NCI-H146 treated with DMSO at 0.1 percent for 48 hours (cell line): ENCODE measurements around the gene SCYGR1.
A peak's percentile ranks its signal among the peaks of the same experiment; 100 is the strongest.
"Not testable (repeated sequence)": the region's sequence is repeated elsewhere in the genome, so short reads cannot be mapped to it uniquely, and the experiment has no call there.

Source experiments
- DNase-seq: peaks from one replicate; lab custom pipeline; 2025; ENCODE audit not compliant: unreplicated experiment; lab: John Stamatoyannopoulos, UW

The SCYGR1 gene, protein sequence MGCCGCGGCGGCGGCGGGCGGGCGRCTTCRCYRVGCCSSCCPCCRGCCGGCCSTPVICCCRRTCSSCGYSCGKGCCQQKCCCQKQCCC

GRCh38 chr2:227387583-227387982 lies at the start of gene SCYGR1:
SCYGR1 (minus strand) TSS chr2:227387949; CDS start chr2:227387949, 0 bp downstream.
- not testable (repeated sequence) for DNase-seq

DNA sequence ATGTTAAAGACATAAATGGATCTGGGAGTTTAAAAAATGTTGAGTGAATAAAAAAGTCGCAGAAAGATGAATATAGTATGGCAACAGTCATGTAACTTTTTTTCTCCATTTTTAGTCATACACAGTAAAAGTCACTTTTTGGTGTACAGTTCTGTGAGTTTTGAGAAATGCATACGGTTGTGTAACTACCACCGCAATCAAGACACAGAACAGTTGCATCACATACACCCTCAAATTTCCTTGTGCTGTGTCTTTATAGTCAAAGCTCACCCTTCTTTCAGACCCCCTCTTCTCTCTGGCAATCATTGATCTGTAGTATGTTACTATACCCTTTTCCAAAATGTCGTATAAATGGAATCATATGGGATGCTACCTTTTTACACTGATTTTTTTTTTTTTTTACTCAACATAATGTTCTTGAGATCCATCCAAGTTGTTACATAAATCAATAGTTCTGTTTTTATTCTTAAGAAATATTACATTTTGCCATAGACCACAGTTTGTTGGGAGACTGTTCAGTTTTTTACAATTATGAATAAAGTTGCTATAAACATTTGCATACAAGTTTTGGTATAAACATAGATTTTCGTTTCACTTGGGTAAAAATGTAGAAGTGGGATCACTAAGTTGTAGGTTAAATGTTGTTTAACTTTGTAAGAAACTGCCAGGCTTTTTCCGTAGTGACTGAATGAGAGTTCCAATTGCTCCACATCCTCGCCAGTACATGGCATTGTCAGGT lies 48.9 kb upstream of the SCYGR1 start:
- no peak for DNase-seq

DNA sequence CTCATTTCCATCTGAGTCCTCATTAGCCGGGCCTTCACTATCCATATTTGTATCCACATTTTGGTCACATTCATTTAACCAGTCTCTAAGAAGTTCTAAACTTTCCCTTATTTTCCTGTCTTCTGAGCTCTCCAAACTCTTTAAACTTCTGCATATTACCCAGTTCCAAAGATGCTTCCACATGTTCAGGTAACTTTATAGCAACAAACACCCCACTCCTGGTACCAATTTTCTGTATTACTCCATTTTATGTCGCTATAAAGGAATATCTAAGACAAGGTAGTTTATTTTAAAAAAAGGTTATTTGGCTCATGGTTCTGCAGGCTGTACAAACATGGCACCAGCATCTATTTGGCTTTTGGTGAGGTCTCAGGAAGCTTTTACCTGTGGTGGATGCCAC lies 45.4 kb upstream of the SCYGR1 start:
- DNase-seq: no peak

GRCh38 chr2:227430639-227431038 lies 42.9 kb upstream of the SCYGR1 start:
- no peak for DNase-seq

GRCh38 chr2:227428731-227429285 lies 41.1 kb upstream of the SCYGR1 start:
- no peak for DNase-seq

- no peak for DNase-seq
Observed at GRCh38 chr2:227423656-227424499, 36.1 kb upstream of the SCYGR1 start.

- DNase-seq: no peak
Observed at GRCh38 chr2:227420087-227421052, 32.6 kb upstream of the SCYGR1 start.

DNA sequence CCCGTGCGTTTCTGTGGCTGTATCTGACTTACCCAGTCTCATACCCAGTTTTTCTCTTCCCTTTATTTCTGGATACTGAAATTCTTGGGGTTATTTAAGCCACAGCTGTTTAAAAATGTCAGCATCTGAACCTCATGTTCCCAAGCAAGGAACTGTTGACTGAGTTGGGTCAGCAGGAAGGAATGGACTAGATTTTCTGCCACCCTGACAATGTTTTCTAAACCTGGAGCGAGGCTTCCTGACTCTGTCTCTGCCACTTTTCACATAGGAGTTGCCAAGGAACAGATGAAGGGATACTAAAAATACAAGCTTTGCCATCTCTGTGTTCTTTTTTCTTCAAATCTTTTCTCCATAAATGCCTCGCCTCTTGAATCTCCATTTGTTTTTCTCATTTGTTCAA lies 29.0 kb upstream of the SCYGR1 start:
- DNase-seq: no peak

GRCh38 chr2:227415538-227416424 lies 28.0 kb upstream of the SCYGR1 start:
- DNase-seq: no peak

GRCh38 chr2:227414846-227415245 lies 27.1 kb upstream of the SCYGR1 start:
- no peak for DNase-seq

GRCh38 chr2:227413371-227413770 lies 25.6 kb upstream of the SCYGR1 start:
- no peak for DNase-seq

DNA sequence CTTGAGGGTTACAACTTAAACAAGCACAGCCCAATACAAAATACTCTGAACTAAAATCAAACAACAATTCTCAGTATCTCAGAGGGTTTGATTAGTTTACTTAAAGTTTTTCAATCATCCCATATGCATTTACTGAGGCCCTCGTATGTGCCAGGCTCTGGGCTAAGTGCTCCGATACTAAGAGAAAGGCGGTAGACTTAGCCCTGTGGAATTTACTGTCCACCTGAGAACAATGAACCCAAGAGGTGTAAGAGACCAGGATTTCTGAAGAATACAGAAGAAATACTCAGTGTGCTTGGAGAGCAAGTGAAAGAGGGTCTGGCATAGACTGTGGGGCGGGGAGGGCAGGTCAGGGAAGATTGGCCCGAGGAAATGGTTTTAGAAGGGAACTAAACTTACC lies 25.1 kb upstream of the SCYGR1 start:
- no peak for DNase-seq

GRCh38 chr2:227411990-227412350 lies 24.2 kb upstream of the SCYGR1 start:
- no peak for DNase-seq

DNA sequence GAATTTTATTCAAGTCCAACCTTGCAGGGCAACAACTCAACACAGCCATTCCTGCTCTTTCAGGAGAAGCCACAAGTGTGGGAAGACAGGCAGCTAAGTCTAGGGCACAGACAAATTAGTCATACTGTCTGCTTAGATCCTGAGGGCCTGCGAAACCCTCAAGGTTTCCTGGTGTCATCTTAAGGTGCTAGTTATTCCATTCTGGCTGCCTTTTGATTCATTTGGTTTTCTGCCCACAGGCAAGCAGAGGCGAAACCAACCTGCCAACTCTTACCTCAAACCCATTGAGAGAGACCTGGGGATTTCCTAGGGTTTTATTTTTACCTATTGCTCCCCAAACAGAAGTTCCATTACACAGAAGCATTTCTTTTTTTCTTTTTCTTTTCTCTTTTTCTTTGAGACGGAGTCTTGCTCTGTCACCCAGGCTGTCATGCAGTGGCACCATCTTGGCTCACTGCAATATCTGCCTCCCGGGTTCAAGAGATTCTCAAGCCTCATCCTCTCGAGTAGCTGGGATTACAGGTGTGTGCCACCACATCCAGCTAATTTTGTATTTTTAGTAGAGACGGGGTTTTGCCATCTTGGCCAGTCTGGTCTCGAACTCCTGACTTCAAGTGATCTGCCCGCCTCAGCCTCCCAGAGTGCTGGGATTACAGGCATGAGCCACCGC lies 23.7 kb upstream of the SCYGR1 start:
- DNase-seq: no peak

DNA sequence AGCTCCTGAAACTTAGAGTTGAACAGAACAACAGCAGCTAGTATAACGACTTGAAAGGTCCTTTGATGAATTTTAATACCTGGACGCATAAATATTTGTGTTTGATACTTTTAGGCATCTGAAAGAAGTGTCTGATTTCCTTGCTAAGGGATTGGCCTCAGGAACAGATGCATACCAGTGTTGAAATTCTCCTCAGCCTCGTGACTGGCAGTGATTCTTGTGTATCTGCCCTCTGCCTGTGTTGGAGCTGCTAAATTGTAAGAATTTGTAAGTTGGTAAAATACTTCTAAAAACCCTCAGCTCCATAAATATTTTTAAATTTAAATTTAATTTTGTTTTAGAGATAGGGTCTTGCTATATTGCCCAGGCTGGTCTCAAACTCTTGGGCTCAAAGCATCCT lies 22.4 kb upstream of the SCYGR1 start:
- DNase-seq: no peak

DNA sequence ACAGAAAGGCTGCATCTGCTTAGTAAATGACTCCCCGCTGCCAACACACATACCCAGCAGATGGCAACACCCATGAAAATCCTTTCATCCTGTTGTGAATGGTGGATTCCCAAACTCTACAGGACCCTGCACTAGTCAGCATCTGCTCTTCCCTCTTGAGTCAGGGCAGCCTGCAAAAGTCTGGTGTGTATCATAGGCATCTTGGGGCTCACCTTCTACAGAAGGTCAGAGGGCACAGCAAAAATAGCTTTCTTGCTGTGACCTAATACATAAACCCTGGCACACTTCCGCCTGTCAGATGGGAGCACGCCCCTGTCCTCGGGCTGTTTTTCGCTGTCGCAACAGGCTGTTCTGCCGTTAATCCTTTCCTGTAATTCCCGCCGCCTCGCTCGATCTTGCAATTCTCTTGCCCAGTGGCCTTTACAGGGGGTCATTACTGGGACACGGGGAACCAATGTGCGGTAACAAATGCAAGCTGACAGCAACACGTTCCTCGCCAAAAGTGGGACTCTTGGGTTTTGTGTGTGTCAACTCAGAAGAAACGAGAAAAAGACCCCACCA lies 19.9 kb upstream of the SCYGR1 start:
- DNase-seq: no peak

DNA sequence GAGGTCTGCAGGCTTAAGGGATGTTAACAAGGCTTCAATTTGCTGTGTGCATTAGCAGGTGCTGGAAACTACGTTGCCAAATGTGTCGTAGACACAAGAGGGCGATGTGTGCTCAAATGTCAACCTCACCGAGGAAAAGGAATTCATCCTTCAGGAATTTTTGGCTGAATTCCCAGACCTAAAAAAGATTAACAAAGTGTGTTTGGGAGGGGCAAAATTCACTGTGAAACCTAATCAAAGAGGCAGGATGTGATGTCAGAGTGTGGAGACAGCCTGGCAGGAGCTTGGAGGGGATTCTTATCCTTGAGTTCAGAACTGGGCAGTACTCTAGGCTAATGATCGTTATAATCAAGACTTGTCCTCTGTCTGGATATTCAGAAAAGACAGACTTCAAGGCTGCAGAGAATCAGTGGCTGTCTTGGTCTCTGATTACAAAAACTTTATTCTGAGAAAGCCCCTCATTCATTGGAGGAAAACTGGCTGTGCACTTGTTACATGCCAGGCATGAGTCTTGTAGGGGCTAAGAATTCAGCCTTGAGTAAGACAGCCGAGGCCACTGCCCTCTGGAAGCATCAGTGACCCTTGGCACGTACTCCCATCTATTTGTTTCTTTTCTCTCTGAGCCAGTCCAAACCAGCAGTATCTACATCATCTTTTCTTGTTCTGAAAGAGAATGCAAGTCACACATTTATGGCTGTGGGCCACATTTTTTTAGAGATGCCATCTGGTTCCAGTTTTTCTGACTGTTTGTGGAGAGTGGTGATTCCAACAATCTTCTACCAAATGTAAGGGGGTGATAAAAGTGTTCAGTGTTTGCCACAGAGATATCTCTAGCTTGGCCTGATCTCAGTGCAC lies 18.7 kb upstream of the SCYGR1 start:
- peak; percentile 52 for DNase-seq
